Measurements from ENCODE around the gene PRG3. TPM values are rescaled to one million over a fixed set of nuclear protein-coding genes. Genes with fewer than 3 reads are reported as not detected.

Gene PRG3
- total and polyA plus RNA-seq, 9 of the 15 experiments (the other 6 are each of a cell fraction or from before 2014, with no cell fraction given) = 0.18 to 0.55 (median 0.38) TPM; not detected in 6

GRCh38 chr11:57428643-57429042, 47.7 kb upstream of the PRG3 start (continued):
- TF ChIP-seq UBTF (IDR thresholded peaks at IDR 0.05; ENCODE audit: borderline replicate concordance in 1 of 2, low read depth in 2 of 2, low read length in 2 of 2) (peak in 1 of 2 experiments; percentile 70; a peak in 1 of 4 replicates), CBFA2T3 (IDR thresholded peaks at IDR 0.05) (peak; percentile 70), TAF9B (IDR thresholded peaks at IDR 0.05; ENCODE audit: partially characterized antibody) (no peak), KDM2B (CRISPR knock-in tag; IDR thresholded peaks at IDR 0.05) (no peak), MITF (IDR thresholded peaks at IDR 0.05) (0 out of 2 replicates have a peak, but pooled peaks have one; percentile 56), NCOA1 (IDR thresholded peaks at IDR 0.05; ENCODE audit: low read depth) (no peak), ZNF23 (CRISPR knock-in tag; IDR thresholded peaks at IDR 0.05) (no peak), CCAR2 (IDR thresholded peaks at IDR 0.05; ENCODE audit: low read depth, low read length) (no peak), CBFA2T2 (conservative IDR thresholded peaks at IDR 0.05) (peak; percentile 56; the same call in 1 of the 2 replicates), CREBBP (IDR thresholded peaks at IDR 0.05; ENCODE audit: low read depth, low read length) (no peak), EP300 (IDR thresholded peaks at IDR 0.05; ENCODE audit: low read length) (peak; percentile 36; the same call in 1 of the 2 replicates), JUN (IDR thresholded peaks at IDR 0.05; ENCODE audit: borderline replicate concordance, low read depth, low read length) (no peak), JUN (CRISPR knock-in tag; IDR thresholded peaks at IDR 0.05; ENCODE audit: borderline replicate concordance) (no peak), ZNF146 (CRISPR knock-in tag; IDR thresholded peaks at IDR 0.05; ENCODE audit: unreplicated experiment) (no peak)
- TF ChIP-seq, protein P1, sequence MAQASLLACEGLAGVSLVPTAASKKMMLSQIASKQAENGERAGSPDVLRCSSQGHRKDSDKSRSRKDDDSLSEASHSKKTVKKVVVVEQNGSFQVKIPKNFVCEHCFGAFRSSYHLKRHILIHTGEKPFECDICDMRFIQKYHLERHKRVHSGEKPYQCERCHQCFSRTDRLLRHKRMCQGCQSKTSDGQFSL (CRISPR knock-in tag; IDR thresholded peaks at IDR 0.05) = no peak
- TF ChIP-seq, protein P1 (tag; IDR thresholded peaks at IDR 0.05) = no peak
- TF ChIP-seq, protein P2, sequence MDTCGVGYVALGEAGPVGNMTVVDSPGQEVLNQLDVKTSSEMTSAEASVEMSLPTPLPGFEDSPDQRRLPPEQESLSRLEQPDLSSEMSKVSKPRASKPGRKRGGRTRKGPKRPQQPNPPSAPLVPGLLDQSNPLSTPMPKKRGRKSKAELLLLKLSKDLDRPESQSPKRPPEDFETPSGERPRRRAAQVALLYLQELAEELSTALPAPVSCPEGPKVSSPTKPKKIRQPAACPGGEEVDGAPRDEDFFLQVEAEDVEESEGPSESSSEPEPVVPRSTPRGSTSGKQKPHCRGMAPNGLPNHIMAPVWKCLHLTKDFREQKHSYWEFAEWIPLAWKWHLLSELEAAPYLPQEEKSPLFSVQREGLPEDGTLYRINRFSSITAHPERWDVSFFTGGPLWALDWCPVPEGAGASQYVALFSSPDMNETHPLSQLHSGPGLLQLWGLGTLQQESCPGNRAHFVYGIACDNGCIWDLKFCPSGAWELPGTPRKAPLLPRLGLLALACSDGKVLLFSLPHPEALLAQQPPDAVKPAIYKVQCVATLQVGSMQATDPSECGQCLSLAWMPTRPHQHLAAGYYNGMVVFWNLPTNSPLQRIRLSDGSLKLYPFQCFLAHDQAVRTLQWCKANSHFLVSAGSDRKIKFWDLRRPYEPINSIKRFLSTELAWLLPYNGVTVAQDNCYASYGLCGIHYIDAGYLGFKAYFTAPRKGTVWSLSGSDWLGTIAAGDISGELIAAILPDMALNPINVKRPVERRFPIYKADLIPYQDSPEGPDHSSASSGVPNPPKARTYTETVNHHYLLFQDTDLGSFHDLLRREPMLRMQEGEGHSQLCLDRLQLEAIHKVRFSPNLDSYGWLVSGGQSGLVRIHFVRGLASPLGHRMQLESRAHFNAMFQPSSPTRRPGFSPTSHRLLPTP (IDR thresholded peaks at IDR 0.05; ENCODE audit: borderline replicate concordance, extremely low read depth, insufficient read length) = no peak
- TF ChIP-seq, protein P3, sequence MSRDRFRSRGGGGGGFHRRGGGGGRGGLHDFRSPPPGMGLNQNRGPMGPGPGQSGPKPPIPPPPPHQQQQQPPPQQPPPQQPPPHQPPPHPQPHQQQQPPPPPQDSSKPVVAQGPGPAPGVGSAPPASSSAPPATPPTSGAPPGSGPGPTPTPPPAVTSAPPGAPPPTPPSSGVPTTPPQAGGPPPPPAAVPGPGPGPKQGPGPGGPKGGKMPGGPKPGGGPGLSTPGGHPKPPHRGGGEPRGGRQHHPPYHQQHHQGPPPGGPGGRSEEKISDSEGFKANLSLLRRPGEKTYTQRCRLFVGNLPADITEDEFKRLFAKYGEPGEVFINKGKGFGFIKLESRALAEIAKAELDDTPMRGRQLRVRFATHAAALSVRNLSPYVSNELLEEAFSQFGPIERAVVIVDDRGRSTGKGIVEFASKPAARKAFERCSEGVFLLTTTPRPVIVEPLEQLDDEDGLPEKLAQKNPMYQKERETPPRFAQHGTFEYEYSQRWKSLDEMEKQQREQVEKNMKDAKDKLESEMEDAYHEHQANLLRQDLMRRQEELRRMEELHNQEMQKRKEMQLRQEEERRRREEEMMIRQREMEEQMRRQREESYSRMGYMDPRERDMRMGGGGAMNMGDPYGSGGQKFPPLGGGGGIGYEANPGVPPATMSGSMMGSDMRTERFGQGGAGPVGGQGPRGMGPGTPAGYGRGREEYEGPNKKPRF (IDR thresholded peaks at IDR 0.05; ENCODE audit: low read depth, low read length) = no peak
- TF ChIP-seq, protein P4, sequence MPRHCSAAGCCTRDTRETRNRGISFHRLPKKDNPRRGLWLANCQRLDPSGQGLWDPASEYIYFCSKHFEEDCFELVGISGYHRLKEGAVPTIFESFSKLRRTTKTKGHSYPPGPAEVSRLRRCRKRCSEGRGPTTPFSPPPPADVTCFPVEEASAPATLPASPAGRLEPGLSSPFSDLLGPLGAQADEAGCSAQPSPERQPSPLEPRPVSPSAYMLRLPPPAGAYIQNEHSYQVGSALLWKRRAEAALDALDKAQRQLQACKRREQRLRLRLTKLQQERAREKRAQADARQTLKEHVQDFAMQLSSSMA (CRISPR knock-in tag; IDR thresholded peaks at IDR 0.05) = no peak

All from K562 (cell line).